HL-60/S4 (cell line): ENCODE results near the gene ARHGEF10L.

Experiments used
- in situ Hi-C: fragments of 300-500 bp; cut with MboI; formaldehyde crosslinking; loops from 2 replicates; pipeline ENCODE4 v1.14.3; 2022; ENCODE audit warnings: low sequenced_read_pairs

ARHGEF10L gene

DNA sequence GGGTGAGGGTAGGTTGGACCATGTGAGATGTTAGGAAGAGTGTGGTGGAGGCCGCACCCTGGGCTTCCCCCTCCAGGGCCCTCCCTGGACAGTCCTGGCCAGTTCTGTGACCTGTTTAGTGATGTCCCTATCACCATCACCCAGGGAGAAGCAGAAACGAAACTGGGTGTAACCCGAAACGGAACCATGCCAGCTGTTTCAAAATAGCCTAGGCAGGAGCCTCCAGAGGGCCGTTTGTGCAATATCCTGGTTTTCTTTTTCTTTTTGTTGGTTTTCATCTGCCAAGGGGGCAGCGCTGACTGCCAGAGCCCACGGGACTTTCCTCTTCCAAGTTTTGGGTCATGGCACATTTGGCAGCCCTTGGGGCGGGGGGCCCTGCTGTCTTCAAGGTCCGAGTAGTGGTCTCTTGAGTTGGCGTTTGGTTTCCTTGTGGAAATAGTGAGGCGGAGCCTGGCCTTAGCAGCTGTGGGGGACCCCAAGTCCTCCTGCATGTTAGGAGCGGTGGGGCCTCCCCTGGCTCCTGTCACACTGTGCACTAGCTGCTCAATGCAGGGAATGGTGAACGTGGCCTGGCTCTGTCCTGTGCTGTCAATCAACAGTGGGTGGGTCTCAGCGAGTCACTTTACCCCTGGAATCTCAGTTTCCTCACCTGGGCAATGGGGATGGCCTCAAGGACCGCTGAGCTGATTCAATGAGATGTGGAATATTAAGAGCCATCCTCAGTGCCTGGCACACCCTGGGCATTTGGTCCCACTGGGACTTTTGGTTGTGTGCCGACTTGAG, 90.7 kb downstream of the ARHGEF10L start:
- in situ Hi-C loops, result no loop called here

DNA sequence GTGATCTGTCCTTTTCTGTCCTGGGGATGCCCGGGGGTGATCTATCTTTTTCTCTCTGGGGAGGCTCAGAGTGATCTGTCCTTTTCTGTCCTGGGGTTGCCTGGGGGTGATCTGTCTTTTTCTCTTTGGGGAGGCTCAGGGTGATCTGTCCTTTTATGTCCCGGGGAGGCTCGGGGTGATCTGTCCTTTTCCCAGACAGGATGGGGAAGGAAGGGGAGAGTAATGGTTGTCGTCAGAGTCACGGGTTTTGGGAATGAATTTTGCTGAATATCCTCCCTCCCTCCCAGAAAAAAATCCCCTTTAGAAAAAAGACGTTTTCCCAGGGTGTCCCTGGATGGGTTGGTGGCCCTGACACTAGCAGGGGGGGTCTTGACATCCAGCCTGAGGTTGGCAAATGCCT, 91.5 kb downstream of the ARHGEF10L start:
- in situ Hi-C loops, result no loop called here

DNA sequence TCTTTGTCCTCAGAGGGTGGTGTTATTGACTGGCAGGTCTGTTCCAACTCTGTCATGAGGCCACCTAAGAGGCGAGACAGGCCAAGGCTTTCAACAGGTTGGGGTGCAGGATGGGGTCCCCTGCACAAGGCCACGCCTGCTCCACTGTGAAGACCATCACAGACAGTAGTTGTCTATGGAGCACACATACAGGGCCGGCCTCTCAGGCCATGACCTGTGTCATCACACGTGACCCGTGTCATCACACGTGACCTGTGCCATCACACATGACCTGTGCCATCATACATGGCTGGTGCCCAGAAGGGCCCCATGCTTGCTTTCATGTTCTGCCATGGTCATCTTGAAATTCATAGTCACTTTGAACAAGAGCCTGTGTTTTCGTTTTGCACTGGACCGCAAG, 91.9 kb downstream of the ARHGEF10L start:
- in situ Hi-C loops, result no loop called here

GRCh38 chr1:17632106-17632505, 92.6 kb downstream of the ARHGEF10L start:
- in situ Hi-C loops, result no loop called here

DNA sequence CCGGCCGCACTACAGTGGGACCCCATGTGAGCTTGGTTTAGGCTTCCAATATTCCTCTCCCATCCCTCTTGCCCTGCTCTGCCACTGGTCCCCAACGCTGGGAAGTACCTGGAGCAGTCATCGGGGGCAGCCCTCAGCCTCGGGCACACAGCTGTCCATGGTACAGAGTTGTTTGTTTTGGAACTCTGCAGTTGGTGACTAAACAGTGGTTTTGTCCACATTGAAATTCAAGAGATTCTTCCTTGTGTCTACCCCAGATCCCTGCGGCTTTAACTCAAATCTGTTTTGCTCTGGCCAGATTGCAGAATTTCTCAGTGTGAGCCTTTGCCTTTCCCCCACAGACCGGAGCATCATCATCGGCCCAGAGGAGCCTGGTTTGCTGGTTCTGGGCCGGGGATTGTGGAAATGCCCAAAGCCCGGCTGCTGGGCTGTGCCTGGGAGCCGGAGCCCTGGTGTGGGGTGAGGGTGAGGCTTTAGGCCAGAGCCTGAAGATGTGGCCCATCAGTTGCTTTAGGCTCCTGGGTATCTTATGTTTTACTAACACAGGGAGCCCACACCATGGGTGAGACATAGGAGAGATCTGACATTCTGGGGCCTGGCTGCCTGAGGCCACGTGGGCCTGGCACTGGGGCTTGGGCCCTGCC, 93.2 kb downstream of the ARHGEF10L start:
- in situ Hi-C loops, result no loop called here

DNA sequence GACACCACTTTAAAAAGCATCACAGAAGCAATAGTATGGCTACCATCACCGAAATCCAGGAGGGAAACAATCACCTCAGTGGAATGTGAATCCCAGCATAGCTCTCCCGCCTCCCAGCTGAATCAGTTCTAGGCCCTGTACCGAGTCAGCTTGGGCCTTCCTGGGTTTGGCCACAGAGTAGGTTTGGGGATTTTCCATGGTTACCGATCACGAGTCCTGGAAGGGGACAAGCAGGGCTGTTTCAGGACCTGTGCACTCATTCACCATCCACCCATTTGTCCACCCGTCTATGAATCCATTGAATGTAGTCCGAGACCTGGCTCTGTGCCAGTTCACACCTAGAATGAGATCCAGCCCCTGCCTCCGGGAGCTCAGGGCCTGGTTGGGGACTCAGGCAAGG, 94.2 kb downstream of the ARHGEF10L start:
- in situ Hi-C loops, result no loop called here

GRCh38 chr1:17635276-17635675, 95.8 kb downstream of the ARHGEF10L start:
- in situ Hi-C loops, result no loop called here

GRCh38 chr1:17635811-17636210, 96.3 kb downstream of the ARHGEF10L start:
- in situ Hi-C loops, result no loop called here

- in situ Hi-C loops, result no loop called here
Observed at GRCh38 chr1:17636612-17637011, 97.1 kb downstream of the ARHGEF10L start.

- in situ Hi-C loops, result no loop called here
Observed at GRCh38 chr1:17637055-17637454, 97.6 kb downstream of the ARHGEF10L start.

DNA sequence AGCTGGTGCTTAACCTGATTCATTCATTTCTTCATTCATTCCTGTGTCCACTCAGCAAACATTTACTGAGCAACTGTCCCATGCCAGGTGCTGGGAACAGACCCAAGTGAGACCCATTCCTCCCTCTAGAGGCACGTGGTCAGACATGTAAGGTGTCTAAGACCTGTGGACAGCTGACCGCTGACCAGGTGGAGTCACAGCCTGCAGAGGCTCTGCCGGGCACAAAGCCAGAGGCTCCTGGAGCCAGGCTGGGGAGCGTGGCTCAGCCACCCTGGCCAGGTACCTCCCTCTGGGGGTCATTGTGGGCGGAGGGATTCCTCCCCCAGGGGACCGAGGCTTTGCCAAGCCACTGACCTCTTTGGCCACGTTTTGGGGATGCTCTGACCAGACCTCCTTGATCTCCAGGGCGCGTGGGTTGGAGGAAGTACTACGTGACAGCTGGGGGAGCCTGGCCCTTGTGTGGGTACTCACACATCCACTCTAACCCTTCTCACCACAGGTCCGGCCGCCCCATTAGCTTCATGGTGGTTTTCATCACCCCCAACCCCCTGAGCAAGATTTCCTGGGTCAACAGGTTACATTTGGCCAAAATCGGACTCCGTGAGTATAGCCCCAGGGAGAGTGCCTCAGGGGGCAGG, 100.3 kb downstream of the ARHGEF10L start:
- in situ Hi-C loops, result no loop called here

- in situ Hi-C loops, result no loop called here
Observed at GRCh38 chr1:17640393-17640792, 100.9 kb downstream of the ARHGEF10L start.

DNA sequence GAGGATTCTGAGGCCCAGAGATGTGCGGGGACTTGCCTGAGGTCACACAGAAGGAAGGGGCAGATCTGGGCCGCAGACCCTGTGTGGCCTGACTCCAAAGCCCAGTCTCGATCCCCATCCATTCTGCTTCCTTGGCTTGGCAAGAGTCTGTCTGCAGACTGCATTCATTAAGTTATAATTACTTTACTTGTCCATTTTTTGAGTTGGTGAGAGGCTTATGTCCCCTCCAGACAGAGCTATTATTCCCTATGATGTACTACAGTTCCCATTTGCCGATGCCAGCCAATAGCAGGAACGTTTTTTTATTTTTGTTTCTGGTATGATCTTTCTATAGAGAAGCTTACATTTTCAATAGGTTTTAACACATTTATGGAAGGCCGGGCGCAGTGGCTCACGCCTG, 101.5 kb downstream of the ARHGEF10L start:
- in situ Hi-C loops, result no loop called here

DNA sequence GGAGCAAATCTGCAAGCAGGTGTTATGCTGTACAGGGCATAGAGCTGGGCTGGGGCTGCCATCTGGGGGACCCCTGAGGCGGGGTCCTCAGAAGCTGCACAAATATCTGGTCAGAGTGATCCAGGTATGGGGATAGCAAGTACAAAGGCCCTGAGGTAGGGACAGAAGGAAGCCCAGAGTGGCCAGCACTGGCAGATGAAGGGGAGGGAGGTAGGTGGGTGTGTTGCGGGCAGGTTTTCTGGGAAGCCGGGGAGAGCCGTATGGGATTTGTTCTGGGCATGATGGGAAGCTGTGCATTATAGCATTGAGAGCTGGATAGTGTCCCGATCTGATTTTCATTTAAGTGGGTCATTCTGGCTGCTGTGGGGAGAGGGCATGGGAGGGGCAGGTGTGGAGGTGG, 102.7 kb downstream of the ARHGEF10L start:
- in situ Hi-C loops, result no loop called here

- in situ Hi-C loops, result no loop called here
Observed at GRCh38 chr1:17642943-17643342, 103.4 kb downstream of the ARHGEF10L start.

DNA sequence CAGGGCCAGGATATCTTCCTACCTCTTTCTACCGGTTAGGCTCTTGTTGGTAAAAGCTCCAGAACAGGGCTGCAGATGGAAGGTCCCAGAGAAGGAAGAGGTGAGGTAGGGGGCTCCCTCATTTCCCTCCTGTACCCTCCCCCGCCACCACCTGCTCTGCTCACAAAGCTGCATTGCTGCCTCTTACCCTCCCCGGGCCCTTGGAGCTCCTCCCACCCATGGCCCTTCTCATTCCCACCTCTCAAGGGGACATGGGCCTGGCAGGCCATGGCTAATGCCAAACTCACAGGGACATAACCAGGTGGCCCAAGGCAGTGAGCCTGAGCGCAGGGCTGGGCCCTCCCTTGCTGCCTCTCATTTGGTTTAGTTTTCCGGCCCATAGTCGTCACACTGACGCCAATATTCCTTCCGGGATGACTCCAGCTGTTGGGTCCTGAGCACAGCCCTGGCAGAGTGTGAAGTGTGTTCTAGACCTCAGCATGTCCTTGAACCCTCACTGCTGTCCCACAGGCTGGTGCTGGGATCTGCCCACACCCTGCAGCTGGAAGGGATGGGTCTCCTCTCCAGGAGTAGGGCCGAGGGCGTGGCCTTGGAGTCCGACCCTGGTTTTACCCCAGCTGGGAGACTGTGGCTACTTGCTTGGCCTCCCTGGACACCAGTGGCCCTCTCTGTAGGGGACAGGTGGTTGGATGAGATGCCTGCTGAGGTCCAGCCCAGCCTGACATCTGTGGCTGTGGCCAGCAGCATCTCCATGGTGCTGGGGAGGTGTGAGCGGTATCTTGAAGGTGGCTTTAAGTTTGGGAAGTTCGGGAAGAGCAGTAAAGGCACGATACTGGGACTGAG, 104.6 kb downstream of the ARHGEF10L start:
- in situ Hi-C loops, result no loop called here

- in situ Hi-C loops, result no loop called here
Observed at GRCh38 chr1:17645068-17645911, 105.8 kb downstream of the ARHGEF10L start.

DNA sequence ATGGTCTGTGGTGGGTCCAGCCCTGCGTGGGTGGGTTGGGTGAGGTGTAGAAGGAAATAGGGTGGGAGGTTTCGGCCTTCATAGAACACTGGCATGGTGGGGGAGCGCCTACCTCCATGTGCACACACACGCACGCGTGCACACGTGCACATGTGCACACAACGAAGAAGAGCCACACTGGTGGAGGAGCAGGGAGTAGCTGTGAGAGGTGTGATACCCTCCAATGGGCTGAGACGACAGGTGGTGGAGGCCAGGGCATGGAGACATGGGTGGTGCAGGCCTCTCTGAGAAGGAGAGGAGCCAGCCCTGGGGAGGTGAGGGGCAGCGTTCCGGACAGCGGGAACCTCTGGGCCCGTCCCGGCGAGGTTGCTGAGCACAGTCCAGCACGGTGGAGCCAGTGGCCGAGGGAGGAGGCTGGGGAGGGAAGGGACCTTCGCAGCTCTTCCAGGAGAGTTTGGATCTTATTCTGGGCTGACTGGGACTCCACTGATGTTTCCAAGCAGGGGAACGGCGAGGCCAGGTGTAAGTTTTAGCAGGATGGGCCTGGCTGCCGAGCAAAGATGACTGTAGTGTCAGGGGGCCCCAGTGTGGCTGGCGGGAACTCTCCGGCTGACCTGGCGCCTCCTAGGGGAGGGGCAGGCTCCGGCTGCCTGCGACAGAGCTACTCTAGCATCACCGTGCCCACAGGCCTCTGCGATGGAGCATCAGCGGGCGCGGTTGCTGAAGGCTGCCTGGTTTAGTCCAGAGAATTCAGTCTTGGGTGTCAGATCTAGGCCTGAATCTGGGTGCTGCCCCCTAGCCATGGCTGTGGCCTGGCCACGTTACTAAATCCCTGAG, 107.2 kb downstream of the ARHGEF10L start:
- in situ Hi-C loops, result no loop called here

DNA sequence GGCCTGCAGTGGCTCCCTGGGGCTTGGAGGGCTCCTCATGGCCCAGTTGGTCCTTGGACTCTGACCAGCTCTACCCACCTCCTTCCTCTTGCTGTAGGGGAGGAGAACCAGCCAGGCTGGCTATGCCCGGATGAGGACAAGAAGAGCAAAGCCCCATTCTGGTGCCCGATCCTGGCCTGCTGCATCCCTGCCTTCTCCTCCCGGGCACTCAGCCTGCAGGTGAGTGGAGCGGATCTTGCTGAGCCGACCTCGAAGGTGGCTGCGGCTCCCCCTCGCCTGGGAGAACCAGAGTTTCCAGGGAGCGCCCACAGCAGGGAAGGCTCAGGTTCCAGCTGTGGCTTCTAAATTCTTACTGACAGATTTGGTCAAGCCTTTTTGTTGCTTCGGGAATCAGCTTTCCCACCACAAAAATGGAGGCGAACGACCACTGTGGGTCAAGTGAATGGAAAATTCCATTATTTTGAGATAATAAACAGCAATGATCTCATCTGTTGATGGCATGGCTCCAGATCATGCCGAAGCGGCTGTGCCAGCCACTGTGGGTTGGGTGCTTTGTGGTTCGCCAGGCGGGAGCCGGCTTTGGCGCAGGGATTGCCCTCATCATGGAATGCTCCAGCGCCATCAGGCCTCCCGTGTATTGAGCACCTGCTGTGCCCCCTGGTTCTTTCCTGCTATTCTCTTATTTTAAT, 109.1 kb downstream of the ARHGEF10L start:
- in situ Hi-C loops, result no loop called here
